M059J (cell line): ENCODE results near the gene UXS1. TPM values are rescaled to one million over a fixed set of nuclear protein-coding genes. Genes with fewer than 3 reads are reported as not detected.

Source experiments
- DNase-seq: peaks from one replicate; pipeline ENCODE4 v3.0.0-alpha.2; 2012; ENCODE audit warnings: low read depth
- total RNA-seq: library from RNA; depleted of rRNA; stranded (reverse); fragments of >200 nt; shearing (Covaris generic); gene quantifications from 2 replicates; pipeline ENCODE4 v1.2.3, GENCODE V29; 2014

UXS1 gene
- total RNA-seq, 1 experiment from 2014 or later = 28.3 TPM

GRCh38 chr2:106189764-106190468 lies 4.2 kb downstream of the UXS1 start:
- peak; percentile 67 for DNase-seq

GRCh38 chr2:106189325-106189724 lies 4.8 kb downstream of the UXS1 start:
- DNase-seq = no peak

GRCh38 chr2:106187273-106187891 lies 6.7 kb downstream of the UXS1 start:
- no peak for DNase-seq

- no peak for DNase-seq
Measured at GRCh38 chr2:106185475-106186184, 8.5 kb downstream of the UXS1 start.

- no peak for DNase-seq
Measured at GRCh38 chr2:106184857-106185256, 9.2 kb downstream of the UXS1 start.

- DNase-seq = no peak
Measured at GRCh38 chr2:106184394-106184793, 9.7 kb downstream of the UXS1 start.

- no peak for DNase-seq
Measured at GRCh38 chr2:106183101-106183696, 10.9 kb downstream of the UXS1 start.

GRCh38 chr2:106181064-106181463 lies 13.0 kb downstream of the UXS1 start:
- no peak for DNase-seq

GRCh38 chr2:106180602-106181001 lies 13.5 kb downstream of the UXS1 start:
- no peak for DNase-seq

GRCh38 chr2:106178716-106179115 lies 15.4 kb downstream of the UXS1 start:
- no peak for DNase-seq

- no peak for DNase-seq
Measured at GRCh38 chr2:106177581-106177980, 16.5 kb downstream of the UXS1 start.

GRCh38 chr2:106176446-106177099 lies 17.5 kb downstream of the UXS1 start:
- DNase-seq = no peak

GRCh38 chr2:106175086-106175850 lies 18.8 kb downstream of the UXS1 start:
- DNase-seq = no peak

GRCh38 chr2:106174056-106174455 lies 20.0 kb downstream of the UXS1 start:
- DNase-seq = no peak

GRCh38 chr2:106172649-106173048 lies 21.5 kb downstream of the UXS1 start:
- no peak for DNase-seq

- no peak for DNase-seq
Measured at GRCh38 chr2:106168657-106169056, 25.4 kb downstream of the UXS1 start.

GRCh38 chr2:106167067-106167466 lies 27.0 kb downstream of the UXS1 start:
- DNase-seq = no peak

- no peak for DNase-seq
Measured at GRCh38 chr2:106165561-106165960, 28.5 kb downstream of the UXS1 start.

- DNase-seq = no peak
Measured at GRCh38 chr2:106165029-106165428, 29.1 kb downstream of the UXS1 start.

GRCh38 chr2:106163948-106164545 lies 30.1 kb downstream of the UXS1 start:
- DNase-seq = no peak
